ENCODE measurements around the gene BTNL9.
"Not testable (repeated sequence)": the region's sequence is repeated elsewhere in the genome, so short reads cannot be mapped to it uniquely, and the experiment has no call there.

BTNL9 gene

DNA sequence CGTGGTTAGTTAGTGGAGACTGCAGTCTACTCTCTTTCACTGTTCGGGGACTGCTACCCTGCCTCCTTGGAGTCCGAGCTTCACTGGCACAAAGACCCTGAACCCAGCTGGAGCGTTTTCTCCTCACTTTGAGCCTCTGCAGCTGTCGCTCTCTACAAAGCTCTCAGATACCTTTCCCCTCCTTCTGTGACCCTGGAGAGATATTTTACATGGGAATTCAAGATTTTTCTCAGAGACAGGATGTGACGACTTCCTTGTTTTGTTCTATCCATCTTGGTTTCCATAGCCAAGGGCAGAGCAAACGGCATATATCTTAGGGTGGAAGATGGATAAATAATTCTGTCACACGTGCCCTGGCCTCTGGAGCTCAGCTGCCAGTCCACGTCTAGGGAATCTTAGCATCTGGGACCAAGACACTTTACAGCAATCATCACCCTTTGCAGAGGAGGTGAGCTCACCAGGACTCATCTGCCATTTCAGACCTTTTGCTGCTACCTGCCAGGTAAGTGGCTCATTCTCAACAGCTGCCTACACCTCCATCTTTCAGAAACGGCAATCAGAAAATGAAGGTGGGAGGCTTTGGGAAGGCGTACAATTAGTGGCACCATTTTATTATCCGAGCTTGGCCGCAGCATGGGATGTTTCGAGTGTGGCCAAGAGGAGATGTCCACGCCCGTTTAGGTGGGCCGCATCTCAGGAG, at the start of gene BTNL9:
BTNL9 (plus strand) TSS at position 336 of the 700 bp plus-strand sequence. CDS start 5,224 bp downstream, outside the sequence.
- no peak for DNase-seq

- no peak for DNase-seq
These were observed 49.2 kb upstream of the BTNL9 start for GRCh38 chr5:180990882-180991242.

- DNase-seq, result no peak
These were observed 38.1 kb upstream of the BTNL9 start for GRCh38 chr5:181001947-181002346.

- no peak for DNase-seq
These were observed 34.3 kb upstream of the BTNL9 start for GRCh38 chr5:181005791-181006190.

- no peak for DNase-seq
These were observed 31.9 kb upstream of the BTNL9 start for GRCh38 chr5:181008136-181008535.

GRCh38 chr5:181010018-181010417, 30.0 kb upstream of the BTNL9 start:
- not testable (repeated sequence) for DNase-seq

DNA sequence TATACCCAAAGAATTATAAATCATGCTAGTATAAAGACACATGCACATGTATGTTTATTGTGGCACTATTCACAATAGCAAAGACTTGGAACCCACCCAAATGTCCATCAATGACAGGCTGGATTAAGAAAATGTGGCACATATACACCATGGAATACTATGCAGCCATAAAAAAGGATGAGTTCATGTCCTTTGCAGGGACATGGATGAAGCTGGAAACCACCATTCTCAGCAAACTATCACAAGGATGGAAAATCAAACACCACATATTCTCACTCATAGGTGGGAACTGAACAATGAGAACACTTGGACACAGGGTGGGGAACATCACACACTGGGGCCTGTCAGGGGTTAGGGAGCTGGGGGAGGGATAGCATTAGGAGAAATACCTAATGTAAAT, 25.4 kb upstream of the BTNL9 start:
- DNase-seq, result not testable (repeated sequence)

- DNase-seq, result not testable (repeated sequence)
These were observed 22.6 kb upstream of the BTNL9 start for GRCh38 chr5:181017448-181017847.

DNA sequence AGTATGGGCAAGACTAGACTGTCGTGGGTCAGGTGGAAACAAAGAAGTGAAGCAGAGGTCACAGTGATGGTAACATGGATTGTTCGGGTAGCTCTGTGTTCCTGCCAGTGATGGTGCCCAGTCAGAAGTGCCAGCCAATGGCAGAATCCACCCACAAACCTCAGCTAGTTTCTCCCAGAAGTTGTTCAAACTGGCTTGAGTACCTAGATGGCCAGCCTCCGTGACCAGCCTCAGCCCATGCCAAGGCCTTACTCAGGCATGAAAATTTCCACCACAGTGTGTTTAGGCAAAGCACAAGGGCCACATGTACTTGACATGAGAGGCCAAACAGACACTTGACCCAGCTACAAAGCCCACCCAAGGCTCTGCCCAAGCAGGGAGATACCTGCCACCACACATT, 19.4 kb upstream of the BTNL9 start:
- DNase-seq, result no peak

- no peak for DNase-seq
These were observed 15.6 kb upstream of the BTNL9 start for GRCh38 chr5:181024245-181025064.

GRCh38 chr5:181027452-181028031, 12.5 kb upstream of the BTNL9 start:
- no peak for DNase-seq

DNA sequence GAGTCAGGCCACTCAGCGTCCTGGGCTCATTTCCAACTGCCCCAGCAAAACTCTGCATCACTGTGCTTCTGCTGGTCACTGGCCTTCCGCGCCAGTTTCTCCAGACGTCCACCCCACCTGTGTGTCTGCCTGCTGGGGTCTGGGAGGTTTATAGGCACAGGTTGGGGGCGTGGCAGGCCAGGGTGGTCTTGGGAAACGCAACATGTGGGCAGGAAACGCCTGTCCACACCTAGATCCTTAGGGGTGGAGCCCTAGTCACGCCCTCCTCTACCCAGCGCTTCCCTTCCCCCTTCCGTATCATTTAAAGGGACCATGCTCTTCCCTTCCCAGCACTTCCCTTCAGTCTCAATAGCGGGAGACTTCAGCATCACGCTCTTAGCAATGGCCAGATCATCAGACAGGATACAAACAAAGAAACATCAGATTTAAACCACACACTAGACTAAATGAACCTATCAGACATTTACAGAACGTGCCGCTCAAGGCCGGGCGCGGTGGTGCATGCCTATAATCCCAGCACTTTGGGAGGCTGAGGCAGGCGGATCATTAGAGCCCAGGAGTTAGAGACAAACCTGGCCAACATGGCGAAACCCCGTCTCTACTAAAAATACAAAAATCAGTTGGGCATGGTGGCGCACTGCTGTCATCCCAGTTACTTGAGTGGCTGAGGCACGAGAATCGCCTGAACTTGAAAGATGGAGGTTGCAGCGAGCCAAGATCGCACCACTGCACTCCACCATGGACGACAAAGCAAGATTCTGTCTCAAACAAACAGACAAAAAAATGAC, 11.8 kb upstream of the BTNL9 start:
- DNase-seq, result no peak

GRCh38 chr5:181031716-181032115, 8.3 kb upstream of the BTNL9 start:
- DNase-seq, result no peak

DNA sequence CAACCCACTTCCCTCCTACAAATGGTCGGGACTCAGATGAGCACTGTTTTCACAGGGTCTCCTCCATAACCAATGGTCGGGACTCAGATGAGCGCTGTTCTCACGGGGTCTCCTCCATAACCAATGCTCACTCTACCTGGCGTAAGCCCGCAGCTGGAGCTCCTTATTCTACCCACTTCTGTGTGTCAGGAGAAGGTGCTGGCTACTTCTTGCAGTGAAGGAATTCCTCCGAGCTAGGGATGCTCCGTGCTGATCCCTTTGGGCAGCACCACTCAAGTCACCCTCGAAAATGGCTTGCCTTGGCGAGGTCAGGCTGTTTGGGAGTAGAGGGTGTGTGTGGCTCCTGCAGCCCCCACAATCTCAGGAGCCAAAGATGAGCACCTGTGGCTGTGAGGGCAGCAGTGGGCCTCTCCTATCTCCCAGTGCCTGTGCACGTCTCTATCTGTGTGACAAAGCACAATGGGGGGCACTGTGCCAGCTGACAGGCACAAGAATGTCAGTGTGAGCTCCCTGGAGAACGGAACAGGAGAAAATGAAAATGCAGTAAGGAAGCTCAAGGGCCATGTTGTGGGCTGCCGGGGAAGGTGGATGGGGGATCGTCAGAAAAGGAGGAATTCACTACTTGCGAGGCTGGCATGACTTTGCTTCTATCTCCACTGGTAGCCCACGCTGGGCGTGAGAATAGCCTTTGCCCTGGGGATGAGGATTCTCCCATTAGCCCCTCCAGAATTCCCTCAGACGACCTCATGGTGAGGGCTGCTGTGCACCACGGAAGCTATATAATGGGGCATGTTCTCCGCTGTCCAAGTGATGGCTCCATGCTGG, 3.9 kb upstream of the BTNL9 start:
- DNase-seq, result no peak

DNA sequence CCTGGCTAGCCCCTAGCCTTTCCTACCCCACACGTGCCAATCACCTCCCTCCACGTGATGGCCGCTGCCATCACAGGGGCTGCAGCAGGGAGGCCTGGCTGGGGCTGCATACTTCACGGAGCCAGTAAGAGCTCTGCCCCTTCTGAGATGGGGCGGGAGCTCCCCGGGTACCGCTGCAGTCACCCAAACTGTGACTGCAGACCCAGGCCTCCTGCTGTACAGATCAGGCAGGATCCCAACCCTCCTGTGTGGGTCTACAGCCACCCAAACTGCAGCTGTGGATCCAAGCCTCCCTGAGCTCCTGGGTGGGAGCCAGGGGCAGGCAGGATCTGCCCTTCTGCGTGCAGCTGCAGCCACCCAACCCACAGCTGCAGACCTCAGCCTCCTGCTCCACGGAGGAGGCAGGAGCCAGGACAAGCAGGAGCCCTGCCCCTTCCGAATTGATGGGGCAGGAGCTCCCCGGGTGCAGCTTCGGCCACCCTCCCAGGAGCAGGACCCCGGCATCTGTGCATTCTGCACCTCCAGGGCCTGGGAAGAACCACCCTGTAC, 3.2 kb upstream of the BTNL9 start:
- DNase-seq, result no peak

DNA sequence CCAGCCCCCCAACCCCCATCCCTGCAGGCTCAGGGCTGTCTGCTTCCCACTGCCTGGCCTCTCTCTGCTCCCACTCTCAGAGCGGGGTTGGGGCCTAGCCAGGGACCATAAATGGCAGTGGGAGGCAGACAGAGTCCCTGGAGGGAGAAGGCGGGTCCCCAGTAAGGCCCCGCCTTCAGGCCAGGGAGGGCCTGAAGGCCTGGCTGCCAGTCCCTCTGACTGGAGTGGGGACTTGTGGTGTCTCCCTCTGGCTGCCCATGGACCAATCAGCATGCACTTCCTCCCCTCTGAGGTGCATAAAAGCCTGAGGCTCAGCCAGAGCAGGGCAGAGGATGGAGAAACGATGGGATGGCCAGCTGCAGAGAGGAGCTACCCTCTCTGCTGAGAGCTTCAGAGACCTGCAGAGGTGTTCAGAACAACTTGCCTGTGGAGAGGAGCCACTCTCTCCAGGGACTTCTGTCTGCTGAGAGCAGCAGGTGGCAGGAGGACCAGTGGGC, 2.7 kb upstream of the BTNL9 start:
- no peak for DNase-seq

DNA sequence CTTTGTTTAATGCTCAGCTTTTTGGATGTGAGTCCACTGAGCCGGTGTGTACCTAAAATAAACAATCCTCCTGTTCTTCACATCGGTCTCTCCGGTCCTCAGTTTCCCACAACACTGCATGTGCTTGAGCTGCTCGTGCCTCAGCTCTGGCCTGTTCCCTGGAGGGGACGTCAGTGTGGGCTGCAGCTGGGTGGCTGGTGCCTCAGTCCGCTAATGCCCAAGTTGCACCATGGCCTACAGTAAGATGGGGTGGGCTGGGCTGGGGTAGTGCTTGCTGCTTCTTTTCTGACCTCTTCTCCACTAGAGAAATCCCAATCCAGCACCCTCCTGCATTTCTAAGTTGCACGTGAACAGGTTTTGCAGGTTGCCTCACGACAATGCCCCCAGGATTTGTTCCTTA, 595 bp upstream of the BTNL9 start:
- no peak for DNase-seq

GRCh38 chr5:181040631-181040945, 522 bp downstream of the BTNL9 start:
- DNase-seq, result no peak

GRCh38 chr5:181041043-181041442, 977 bp downstream of the BTNL9 start:
- DNase-seq, result no peak

DNA sequence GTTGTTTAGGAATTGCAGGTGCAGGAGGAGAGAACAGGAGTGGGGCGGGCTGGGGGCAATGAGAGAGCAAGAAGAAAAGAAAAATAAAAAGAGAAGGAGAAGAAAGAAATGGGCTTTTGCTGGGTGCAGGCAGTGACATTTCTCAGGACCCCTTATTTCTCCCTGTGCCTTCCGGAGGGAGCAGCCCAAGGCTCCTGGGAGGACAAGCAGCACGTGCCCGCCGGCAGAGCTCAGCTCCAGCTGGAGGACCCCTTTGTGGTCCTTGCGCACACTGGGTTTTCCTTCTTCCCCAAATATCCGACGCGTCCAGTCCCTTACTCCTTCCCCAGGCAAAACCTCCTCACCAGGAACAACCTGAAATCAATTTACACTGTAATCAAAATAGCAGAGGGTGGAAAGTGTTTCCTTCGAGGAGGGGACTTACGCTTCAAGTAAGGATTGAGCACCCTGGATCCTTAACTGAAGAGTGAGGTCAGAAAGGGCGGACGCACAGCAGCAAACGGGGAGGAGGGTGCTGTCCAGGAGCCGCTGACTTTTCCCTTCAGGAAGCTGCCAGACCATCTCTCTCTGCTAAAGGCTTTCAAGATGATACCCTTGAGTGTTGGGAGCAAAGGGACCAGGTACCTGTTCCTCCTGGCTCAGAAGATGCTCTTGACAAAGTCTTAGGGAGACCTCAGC, 2.1 kb downstream of the BTNL9 start:
- DNase-seq, result no peak

- DNase-seq, result no peak
These were observed 2.7 kb downstream of the BTNL9 start for GRCh38 chr5:181042722-181043121.
